GM19239 (cell line): ENCODE results near the gene COQ5.
A peak's percentile ranks its signal among the peaks of the same experiment; 100 is the strongest.

Source experiments
- DNase-seq: peaks from one replicate; pipeline ENCODE4 v3.0.0; 2011; ENCODE audit warnings: low spot score; ENCODE audit not compliant: insufficient read length
- FAIRE-seq: peaks from 2 replicates; lab custom pipeline; 2011; peaks lifted over from hg19 to GRCh38; lab: Jason Lieb, UNC

COQ5 gene

GRCh38 chr12:120462099-120462640, 66.8 kb downstream of the COQ5 start:
- DNase-seq (no peak), FAIRE-seq (no peak)

GRCh38 chr12:120460157-120460556, 68.8 kb downstream of the COQ5 start:
- DNase-seq (no peak), FAIRE-seq (no peak)

GRCh38 chr12:120457133-120457532, 71.8 kb downstream of the COQ5 start:
- DNase-seq (no peak), FAIRE-seq (peak; percentile 48)

GRCh38 chr12:120455302-120455701, 73.7 kb downstream of the COQ5 start:
- no peak for FAIRE-seq
- DNase-seq: no peak

- FAIRE-seq (peak; percentile 79), DNase-seq (no peak)
These were observed 75.0 kb downstream of the COQ5 start for GRCh38 chr12:120453977-120454376.
